ENCODE results near the gene ITGA1.

ITGA1 gene

GRCh38 chr5:52831786-52832511, 44.2 kb downstream of the ITGA1 start:
- no peak for DNase-seq (ENCODE audit: extremely low read depth, insufficient read length)
- no peaks in the 10 kb centered on the region for H3K27me3 ChIP-seq (replicated peaks; ENCODE audit: control insufficient read depth, insufficient read depth, low read length)
- H3K4me3 ChIP-seq (replicated peaks; ENCODE audit: low read depth, low read length), result no peak overlapping the region
- H3K36me3 ChIP-seq (ENCODE audit: control insufficient read depth, insufficient read depth, low read length), result no peaks in the 10 kb centered on the region
- TF ChIP-seq CTCF (IDR thresholded peaks at IDR 0.05; ENCODE audit: insufficient read depth, low read length, poor library complexity, severe bottlenecking), result no peak

GRCh38 chr5:52834320-52834719, 46.6 kb downstream of the ITGA1 start:
- DNase-seq (ENCODE audit: extremely low read depth, insufficient read length), result no peak
- Histone ChIP-seq H3K27me3 (replicated peaks; ENCODE audit: control insufficient read depth, insufficient read depth, low read length) (no peaks in the 10 kb centered on the region), H3K4me3 (replicated peaks; ENCODE audit: low read depth, low read length) (no peak overlapping the region), H3K36me3 (ENCODE audit: control insufficient read depth, insufficient read depth, low read length) (no peaks in the 10 kb centered on the region)
- TF ChIP-seq CTCF (IDR thresholded peaks at IDR 0.05; ENCODE audit: insufficient read depth, low read length, poor library complexity, severe bottlenecking), result no peak

GRCh38 chr5:52837068-52837467, 49.4 kb downstream of the ITGA1 start:
- no peaks in the 10 kb centered on the region for H3K27me3 ChIP-seq (replicated peaks; ENCODE audit: control insufficient read depth, insufficient read depth, low read length)
- no peak for TF ChIP-seq CTCF (IDR thresholded peaks at IDR 0.05; ENCODE audit: insufficient read depth, low read length, poor library complexity, severe bottlenecking)
- no peak overlapping the region for H3K4me3 ChIP-seq (replicated peaks; ENCODE audit: low read depth, low read length)
- no peaks in the 10 kb centered on the region for H3K36me3 ChIP-seq (ENCODE audit: control insufficient read depth, insufficient read depth, low read length)
- DNase-seq (ENCODE audit: extremely low read depth, insufficient read length), result no peak

DNA sequence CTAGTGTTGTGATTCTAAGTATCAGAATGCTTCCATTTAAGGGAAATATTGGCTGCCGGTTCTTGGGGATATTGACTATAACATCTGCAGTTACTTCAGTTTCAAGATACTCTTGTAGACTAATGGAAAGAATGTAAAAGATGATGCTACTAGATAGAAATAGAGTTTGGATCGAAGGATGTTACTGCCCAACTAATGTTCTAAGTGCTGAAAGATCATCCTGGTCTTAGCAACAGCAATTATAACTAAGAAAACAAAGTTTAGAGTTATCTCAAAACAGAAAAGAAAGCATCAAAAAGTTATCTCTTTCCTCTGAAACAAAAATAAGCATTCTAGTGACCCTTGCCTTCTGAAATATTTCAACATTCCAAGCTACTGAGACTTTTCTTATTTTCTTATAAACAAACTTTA, 49.9 kb downstream of the ITGA1 start:
- H3K4me3 ChIP-seq (replicated peaks; ENCODE audit: low read depth, low read length), result no peak overlapping the region
- no peak for TF ChIP-seq CTCF (IDR thresholded peaks at IDR 0.05; ENCODE audit: insufficient read depth, low read length, poor library complexity, severe bottlenecking)
- no peaks in the 10 kb centered on the region for H3K27me3 ChIP-seq (replicated peaks; ENCODE audit: control insufficient read depth, insufficient read depth, low read length)
- no peak for DNase-seq (ENCODE audit: extremely low read depth, insufficient read length)
- no peaks in the 10 kb centered on the region for H3K36me3 ChIP-seq (ENCODE audit: control insufficient read depth, insufficient read depth, low read length)

GRCh38 chr5:52838326-52839015, 50.8 kb downstream of the ITGA1 start:
- no peak overlapping the region for H3K4me3 ChIP-seq (replicated peaks; ENCODE audit: low read depth, low read length)
- no peak for DNase-seq (ENCODE audit: extremely low read depth, insufficient read length)
- no peaks in the 10 kb centered on the region for H3K27me3 ChIP-seq (replicated peaks; ENCODE audit: control insufficient read depth, insufficient read depth, low read length)
- TF ChIP-seq CTCF (IDR thresholded peaks at IDR 0.05; ENCODE audit: insufficient read depth, low read length, poor library complexity, severe bottlenecking), result no peak
- no peaks in the 10 kb centered on the region for H3K36me3 ChIP-seq (ENCODE audit: control insufficient read depth, insufficient read depth, low read length)
